Natural killer cell (primary cell): ENCODE data around the gene CPLX3. TPM values are rescaled to one million over a fixed set of nuclear protein-coding genes. Genes with fewer than 3 reads are reported as not detected.

Source experiments
- ATAC-seq, 3 donors: fragments of 150-1000 bp in 2 of 3; fragments of 200-7000 bp in 1 of 3; cut with Tn5 transposase; 1 replicate in 1 of 3; 2 replicates in 2 of 3; pipeline ENCODE4 v1.10.0; 2021; ENCODE audit warnings: mild to moderate bottlenecking in 2 of 3, moderate library complexity in 2 of 3
- DNase-seq, 2 donors: peaks; one replicate each; pipeline versions ENCODE4 v3.0.0 to v3.0.0-alpha.2; 2013 to 2021; ENCODE audit warnings: mixed read lengths in 1 of 2
- H3K27ac ChIP-seq: one replicate; pipeline ENCODE4 v1.5.1; 2013; ENCODE audit warnings: mild to moderate bottlenecking, low read length
- H3K27me3 ChIP-seq: one replicate; pipeline ENCODE4 v1.6.1; 2013; ENCODE audit warnings: low read length; ENCODE audit not compliant: control insufficient read depth, insufficient read depth
- H3K36me3 ChIP-seq: one replicate; pipeline ENCODE4 v1.6.1; 2013; ENCODE audit warnings: low read length; ENCODE audit not compliant: control insufficient read depth, insufficient read depth
- H3K4me1 ChIP-seq: one replicate; pipeline ENCODE4 v1.6.1; 2013; ENCODE audit warnings: low read length; ENCODE audit not compliant: control insufficient read depth, insufficient read depth
- H3K4me3 ChIP-seq: one replicate; pipeline ENCODE4 v1.5.1; 2013; ENCODE audit warnings: low read length
- H3K9me3 ChIP-seq: one replicate; pipeline ENCODE4 v1.6.1; 2013; ENCODE audit warnings: low read length; ENCODE audit not compliant: control insufficient read depth, insufficient read depth
- H3K27ac Mint-ChIP-seq, 2 donors: one replicate each; pipeline ENCODE4 v1.8.0; 2022; ENCODE audit warnings: mild to moderate bottlenecking in 2 of 2, mixed read lengths in 2 of 2, moderate library complexity in 1 of 2
- H3K27me3 Mint-ChIP-seq, 2 donors: one replicate each; pipeline ENCODE4 v1.8.0; 2022; ENCODE audit warnings: low read depth in 2 of 2, mixed read lengths in 2 of 2
- H3K36me3 Mint-ChIP-seq: one replicate; pipeline ENCODE4 v1.8.0; 2022; ENCODE audit warnings: mixed read lengths
- H3K4me1 Mint-ChIP-seq, 2 donors: one replicate each; pipeline ENCODE4 v1.8.0; 2022; ENCODE audit warnings: mixed read lengths in 2 of 2
- H3K4me3 Mint-ChIP-seq: one replicate; pipeline ENCODE4 v1.8.0; 2022; ENCODE audit warnings: mild to moderate bottlenecking, moderate library complexity, mixed read lengths
- H3K9me3 Mint-ChIP-seq, 2 donors: one replicate each; pipeline ENCODE4 v1.8.0; 2022; ENCODE audit warnings: mixed read lengths in 2 of 2
- WGBS: methylation state at CpG from one replicate; pipeline ENCODE4 v1.1.7; 2013; ENCODE audit warnings: missing lambda C conversion rate; ENCODE audit not compliant: insufficient coverage; 5-methylcytosine and 5-hydroxymethylcytosine counted together
- intact Hi-C: fragments of 100-400 bp; cut with micrococcal nuclease; formaldehyde crosslinking; loops from one replicate; pipeline ENCODE4 v1.14.2; 2022
- total RNA-seq, 4 donors: library from RNA; stranded (reverse); fragments of 120-200 nt in 1 of 4; gene quantifications; one replicate each; pipeline versions ENCODE4 v1.2.3 to v1.2.4, GENCODE V29; 2013 to 2022
- TF ChIP-seq, protein P1 (sequence below): fragments of 200-600 bp; IDR thresholded peaks from one replicate; pipeline ENCODE4 v1.8.0; 2022; ENCODE audit warnings: antibody characterized with exemption

Gene CPLX3
- total RNA-seq, 3 donors from 2014 or later (not counting 1 experiment from before 2014, with no cell fraction given), result 0.16 to 0.93 TPM; not detected in 1

DNA sequence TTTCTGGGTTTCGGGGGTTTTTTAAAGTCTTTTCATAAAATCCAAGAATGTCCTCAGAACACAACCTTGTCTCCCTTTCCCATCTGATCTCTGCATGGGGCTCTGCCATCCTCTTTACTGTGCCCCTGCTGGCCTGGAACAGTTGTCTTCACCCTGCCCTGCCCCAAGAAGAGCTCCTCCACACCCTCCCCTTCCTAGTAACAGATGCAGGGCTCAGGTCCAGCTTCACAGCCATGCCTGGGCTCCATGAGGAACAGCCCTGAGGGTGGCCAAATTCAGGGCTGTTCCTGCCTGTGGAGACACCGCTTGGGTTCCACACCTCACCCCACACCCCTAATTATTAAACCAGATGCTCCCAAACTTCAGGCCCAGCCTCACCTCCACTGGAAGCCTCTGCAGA lies 29.4 kb downstream of the CPLX3 start:
- H3K9me3 ChIP-seq, result no peaks in the 10 kb centered on the region
- peaks cover 36% of the 10 kb centered on the region for H3K36me3 ChIP-seq
- H3K27ac ChIP-seq, result no peak overlapping the region
- H3K27me3 ChIP-seq, result no peaks in the 10 kb centered on the region
- intact Hi-C loops, result no loop called here
- DNase-seq (no peak), ATAC-seq (no peak)
- no peak overlapping the region for H3K4me3 ChIP-seq
- H3K4me1 ChIP-seq, result peaks cover 38% of the 10 kb centered on the region
- Mint-ChIP-seq H3K4me1 (peaks cover 33 to 38% of the 10 kb centered on the region in 2 donors), H3K36me3 (no peaks in the 10 kb centered on the region), H3K27me3 (no peaks in the 10 kb centered on the region), H3K9me3 (no peaks in the 10 kb centered on the region), H3K27ac (peak overlapping the region in 1 of 2 donors; percentile 80), H3K4me3 (peak overlapping the region; percentile 9)
- 90% methylated on average over 2 of the region's 2 CpGs for WGBS
- TF ChIP-seq, protein P1, sequence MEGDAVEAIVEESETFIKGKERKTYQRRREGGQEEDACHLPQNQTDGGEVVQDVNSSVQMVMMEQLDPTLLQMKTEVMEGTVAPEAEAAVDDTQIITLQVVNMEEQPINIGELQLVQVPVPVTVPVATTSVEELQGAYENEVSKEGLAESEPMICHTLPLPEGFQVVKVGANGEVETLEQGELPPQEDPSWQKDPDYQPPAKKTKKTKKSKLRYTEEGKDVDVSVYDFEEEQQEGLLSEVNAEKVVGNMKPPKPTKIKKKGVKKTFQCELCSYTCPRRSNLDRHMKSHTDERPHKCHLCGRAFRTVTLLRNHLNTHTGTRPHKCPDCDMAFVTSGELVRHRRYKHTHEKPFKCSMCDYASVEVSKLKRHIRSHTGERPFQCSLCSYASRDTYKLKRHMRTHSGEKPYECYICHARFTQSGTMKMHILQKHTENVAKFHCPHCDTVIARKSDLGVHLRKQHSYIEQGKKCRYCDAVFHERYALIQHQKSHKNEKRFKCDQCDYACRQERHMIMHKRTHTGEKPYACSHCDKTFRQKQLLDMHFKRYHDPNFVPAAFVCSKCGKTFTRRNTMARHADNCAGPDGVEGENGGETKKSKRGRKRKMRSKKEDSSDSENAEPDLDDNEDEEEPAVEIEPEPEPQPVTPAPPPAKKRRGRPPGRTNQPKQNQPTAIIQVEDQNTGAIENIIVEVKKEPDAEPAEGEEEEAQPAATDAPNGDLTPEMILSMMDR, result no peak

DNA sequence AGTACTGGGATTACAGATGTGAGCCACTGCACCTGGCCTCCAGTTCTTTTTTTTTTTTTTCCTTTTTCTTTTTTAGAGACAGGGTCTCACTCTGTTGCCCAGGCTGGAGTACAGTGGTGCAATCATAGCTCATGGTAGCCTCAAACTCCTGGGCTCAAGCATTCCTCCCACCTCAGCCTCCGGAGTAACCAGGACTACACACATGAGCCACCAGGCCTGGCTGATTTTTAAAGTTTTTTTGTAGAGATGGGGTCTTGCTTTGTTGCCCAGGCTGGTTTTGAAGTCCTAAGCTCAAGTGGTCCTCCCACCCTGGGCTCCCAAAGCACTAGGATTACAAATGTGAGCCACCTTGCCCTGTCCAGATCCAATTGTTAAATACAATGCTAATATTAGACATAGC lies 30.1 kb downstream of the CPLX3 start:
- DNase-seq, result no peak
- Mint-ChIP-seq H3K4me1 (peaks cover 38 to 43% of the 10 kb centered on the region in 2 donors), H3K27ac (peak overlapping the region; percentile 61 to 88), H3K27me3 (no peaks in the 10 kb centered on the region), H3K4me3 (no peak overlapping the region), H3K9me3 (no peaks in the 10 kb centered on the region), H3K36me3 (no peaks in the 10 kb centered on the region)
- Histone ChIP-seq H3K27me3 (no peaks in the 10 kb centered on the region), H3K4me1 (peaks cover 38% of the 10 kb centered on the region), H3K27ac (no peak overlapping the region), H3K9me3 (no peaks in the 10 kb centered on the region), H3K36me3 (peaks cover 29% of the 10 kb centered on the region), H3K4me3 (no peak overlapping the region)
- no peak for ATAC-seq
- TF ChIP-seq, protein P1, result no peak
- 86% methylated on average over 1 of the region's 1 CpG for WGBS
- intact Hi-C loops, result no loop called here

DNA sequence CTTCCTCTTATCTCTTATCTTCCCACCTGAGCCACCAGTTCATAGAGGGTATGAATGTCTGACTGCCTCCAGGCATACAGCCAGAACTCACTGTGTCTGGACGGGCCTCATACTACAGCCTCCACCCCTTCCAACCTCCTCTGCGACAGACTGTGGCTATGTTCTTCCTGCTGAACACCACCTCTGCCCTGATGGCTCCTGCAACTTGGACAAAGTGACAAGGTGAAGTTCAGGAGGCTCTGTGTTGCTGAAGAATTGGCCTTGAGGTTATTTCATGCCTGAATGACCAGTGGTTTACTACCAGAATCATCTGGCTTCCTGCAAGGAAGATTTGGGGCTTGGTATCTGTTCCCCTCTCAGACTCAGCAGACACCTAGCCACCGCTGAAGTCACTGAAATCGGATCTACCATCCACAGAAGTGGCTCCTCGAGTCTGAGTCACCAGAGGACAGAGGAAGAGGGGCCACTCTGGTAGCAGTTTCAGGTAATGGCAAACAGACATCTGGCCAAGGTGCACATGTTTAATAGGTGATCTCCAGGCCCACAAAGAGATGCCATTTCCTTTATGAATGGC lies 30.7 kb downstream of the CPLX3 start:
- H3K9me3 ChIP-seq, result no peaks in the 10 kb centered on the region
- peak overlapping the region; percentile 34 for H3K27ac ChIP-seq
- intact Hi-C loops, result no loop called here
- no peaks in the 10 kb centered on the region for H3K9me3 Mint-ChIP-seq
- no peaks in the 10 kb centered on the region for H3K36me3 Mint-ChIP-seq
- no peak for DNase-seq
- no peaks in the 10 kb centered on the region for H3K27me3 Mint-ChIP-seq
- 37% methylated on average over 5 of the region's 5 CpGs for WGBS
- TF ChIP-seq, protein P1, result no peak
- peak in 2 of 3 donors; percentile 48 to 57 for ATAC-seq
- H3K4me3 ChIP-seq, result no peak overlapping the region
- H3K4me1 Mint-ChIP-seq, result peaks cover 38 to 44% of the 10 kb centered on the region in 2 donors
- peaks cover 38% of the 10 kb centered on the region for H3K4me1 ChIP-seq
- peaks cover 23% of the 10 kb centered on the region for H3K36me3 ChIP-seq
- peak overlapping the region; percentile 61 to 88 for H3K27ac Mint-ChIP-seq
- no peak overlapping the region for H3K4me3 Mint-ChIP-seq
- H3K27me3 ChIP-seq, result no peaks in the 10 kb centered on the region
